Fibroblast of the aortic adventitia (primary cell): ENCODE data around the gene TNRC6A. TPM values are rescaled to one million over a fixed set of nuclear protein-coding genes. Genes with fewer than 3 reads are reported as not detected.

Source experiments
- DNase-seq: peaks from one replicate; pipeline ENCODE4 v3.0.0-alpha.2; 2010; ENCODE audit warnings: low read depth
- H3K4me3 ChIP-seq: 2 replicates; pipeline ENCODE4 v1.5.1; 2011; ENCODE audit warnings: low read depth, mild to moderate bottlenecking, control low read depth, low read length, moderate library complexity
- total RNA-seq: library from RNA; depleted of rRNA; stranded (reverse); fragments of >200 nt; gene quantifications from 2 replicates; pipeline ENCODE4 v1.2.3, GENCODE V29; 2012; ENCODE audit warnings: low replicate concordance
- TF ChIP-seq, protein P1 (sequence below): IDR thresholded peaks from 2 replicates; pipeline ENCODE4 v1.5.1; 2011; ENCODE audit warnings: mild to moderate bottlenecking, low read length, control low read depth, inconsistent platforms; ENCODE audit not compliant: insufficient read depth

Gene TNRC6A
- total RNA-seq, 1 donor, result 32.2 TPM

- TF ChIP-seq, protein P1, sequence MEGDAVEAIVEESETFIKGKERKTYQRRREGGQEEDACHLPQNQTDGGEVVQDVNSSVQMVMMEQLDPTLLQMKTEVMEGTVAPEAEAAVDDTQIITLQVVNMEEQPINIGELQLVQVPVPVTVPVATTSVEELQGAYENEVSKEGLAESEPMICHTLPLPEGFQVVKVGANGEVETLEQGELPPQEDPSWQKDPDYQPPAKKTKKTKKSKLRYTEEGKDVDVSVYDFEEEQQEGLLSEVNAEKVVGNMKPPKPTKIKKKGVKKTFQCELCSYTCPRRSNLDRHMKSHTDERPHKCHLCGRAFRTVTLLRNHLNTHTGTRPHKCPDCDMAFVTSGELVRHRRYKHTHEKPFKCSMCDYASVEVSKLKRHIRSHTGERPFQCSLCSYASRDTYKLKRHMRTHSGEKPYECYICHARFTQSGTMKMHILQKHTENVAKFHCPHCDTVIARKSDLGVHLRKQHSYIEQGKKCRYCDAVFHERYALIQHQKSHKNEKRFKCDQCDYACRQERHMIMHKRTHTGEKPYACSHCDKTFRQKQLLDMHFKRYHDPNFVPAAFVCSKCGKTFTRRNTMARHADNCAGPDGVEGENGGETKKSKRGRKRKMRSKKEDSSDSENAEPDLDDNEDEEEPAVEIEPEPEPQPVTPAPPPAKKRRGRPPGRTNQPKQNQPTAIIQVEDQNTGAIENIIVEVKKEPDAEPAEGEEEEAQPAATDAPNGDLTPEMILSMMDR, result no peak
- H3K4me3 ChIP-seq, result no peak overlapping the region
- DNase-seq, result no peak
These were observed 132.0 kb downstream of the TNRC6A start for GRCh38 chr16:24861461-24861860.

DNA sequence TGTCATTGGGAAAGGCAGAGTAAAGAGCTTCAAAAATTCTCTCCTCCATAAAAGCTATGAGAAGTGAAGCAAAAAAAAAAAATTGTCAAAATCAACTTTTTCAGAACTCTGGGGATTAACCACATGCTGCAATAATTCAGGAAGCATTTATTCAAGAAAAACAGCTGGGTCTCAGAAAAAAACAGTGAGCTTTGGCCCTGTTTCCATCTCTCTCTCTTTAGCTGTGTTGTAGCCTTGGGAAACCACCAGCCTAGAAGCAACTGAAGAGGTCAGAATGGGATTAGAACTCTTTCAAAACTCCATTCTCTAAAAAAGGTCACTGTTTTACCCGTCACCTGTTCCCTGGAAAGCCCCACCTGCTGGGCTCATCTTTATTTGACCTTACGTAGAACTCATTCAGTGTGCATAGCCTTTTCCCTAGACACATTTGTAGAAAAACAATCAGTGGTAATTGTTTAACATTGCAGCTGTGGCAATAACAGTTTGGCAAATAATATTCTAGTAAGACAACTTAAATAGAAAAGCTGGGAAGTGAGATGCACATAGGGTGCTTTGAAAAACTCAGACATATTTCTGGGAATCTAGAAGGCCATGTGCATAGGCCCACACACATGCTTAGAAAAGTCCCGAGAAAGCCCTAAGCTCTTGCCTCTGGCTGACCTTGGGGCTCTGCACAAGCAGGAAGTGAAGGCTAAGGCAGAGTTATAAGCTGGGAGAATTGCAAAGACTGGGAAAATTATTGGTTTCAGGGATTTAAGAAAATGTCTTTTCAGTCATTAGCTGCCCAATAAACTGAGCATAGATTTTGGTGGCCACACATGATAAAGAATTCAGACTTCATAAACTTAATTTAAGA, 134.4 kb downstream of the TNRC6A start:
- no peak for DNase-seq
- TF ChIP-seq, protein P1, result no peak
- no peak overlapping the region for H3K4me3 ChIP-seq

GRCh38 chr16:24869033-24869432, 139.6 kb downstream of the TNRC6A start:
- TF ChIP-seq, protein P1, result no peak
- no peak overlapping the region for H3K4me3 ChIP-seq
- DNase-seq, result no peak

DNA sequence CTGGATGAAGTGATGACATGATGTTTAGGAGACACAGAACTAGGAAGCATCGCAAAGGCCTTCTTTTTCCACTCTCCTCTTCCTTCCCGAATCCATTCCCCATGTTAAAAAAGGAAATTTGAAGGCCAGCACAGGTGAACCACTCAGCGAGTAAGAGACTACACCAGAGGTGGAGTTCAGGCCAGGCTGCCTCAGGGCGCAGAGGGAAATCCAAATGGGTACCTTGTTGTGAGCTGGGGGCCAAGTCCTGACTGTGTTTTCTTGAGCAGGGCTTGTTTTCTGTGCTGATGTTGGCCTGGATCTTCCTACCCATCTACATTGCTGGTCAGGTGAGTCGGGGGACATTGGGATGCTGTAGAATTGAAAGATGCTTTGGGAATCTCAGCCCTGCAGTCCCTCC, 142.4 kb downstream of the TNRC6A start:
- TF ChIP-seq, protein P1, result no peak

DNA sequence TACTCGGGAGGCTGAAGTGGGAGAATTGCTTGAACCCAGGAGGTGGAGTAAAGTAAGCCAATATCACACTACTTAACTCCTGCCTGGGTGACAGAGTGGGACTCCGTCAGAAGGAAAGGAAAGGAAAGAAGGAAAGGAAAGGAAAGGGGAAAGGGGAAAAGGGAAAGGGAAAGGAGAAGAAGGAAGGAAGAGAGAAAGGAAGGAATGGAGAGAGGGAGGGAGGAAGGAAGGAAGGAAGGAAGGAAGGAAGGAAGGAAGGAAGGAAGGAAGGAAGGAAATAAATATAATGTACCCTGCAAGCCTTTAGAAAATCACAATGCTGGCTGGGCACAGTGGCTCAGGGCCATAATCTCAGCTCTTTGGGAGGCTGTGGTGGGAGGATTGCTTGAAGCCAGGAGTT, 143.6 kb downstream of the TNRC6A start:
- no peak overlapping the region for H3K4me3 ChIP-seq
- TF ChIP-seq, protein P1, result no peak
- DNase-seq, result no peak

More for the DNA sequence above, 142.4 kb downstream of the TNRC6A start:
- H3K4me3 ChIP-seq, result no peak overlapping the region
- DNase-seq, result no peak

DNA sequence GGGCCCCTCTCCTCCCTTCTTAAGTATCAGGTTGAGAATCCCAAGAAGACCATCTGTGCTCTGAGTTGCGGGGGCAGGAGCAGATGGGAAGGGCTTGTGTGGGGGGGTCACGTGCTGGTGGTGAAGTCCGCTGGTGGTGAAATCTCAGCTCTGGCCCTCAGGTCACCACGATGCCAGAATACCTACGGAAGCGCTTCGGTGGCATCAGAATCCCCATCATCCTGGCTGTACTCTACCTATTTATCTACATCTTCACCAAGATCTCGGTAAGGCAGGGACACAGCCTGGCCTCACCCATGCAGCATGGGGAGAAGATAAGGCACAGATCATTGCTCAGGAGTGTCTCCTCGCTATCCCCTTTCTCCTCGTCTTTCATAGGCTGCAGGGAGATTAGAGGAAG, 146.0 kb downstream of the TNRC6A start:
- no peak for DNase-seq
- no peak overlapping the region for H3K4me3 ChIP-seq
- TF ChIP-seq, protein P1, result no peak

Other genes with a start within 250 kb of the TNRC6A start
- 30.7 and 37.6 TPM in 2 replicates for gene RBBP6, start 190.1 kb upstream of the TNRC6A start, total RNA-seq
- not detected in 2 replicates for gene SLC5A11, start 116.3 kb downstream of the TNRC6A start, total RNA-seq